Measurements from ENCODE around the gene TOGARAM1. TPM values are rescaled to one million over a fixed set of nuclear protein-coding genes. Genes with fewer than 3 reads are reported as not detected.
A peak's percentile ranks its signal among the peaks of the same experiment; 100 is the strongest.

The TOGARAM1 gene
- total RNA-seq, 1 donor, result 27.1 TPM

GRCh38 chr14:44962334-44963043, 499 bp downstream of the TOGARAM1 start:
- Histone ChIP-seq H3K27me3 (ENCODE audit: insufficient read depth, low read length) (no peaks in the 10 kb centered on the region), H3K27ac (ENCODE audit: low read depth, low read length) (peak overlapping the region; percentile 93), H4K20me1 (ENCODE audit: insufficient read depth, low read length) (peaks cover 30% of the 10 kb centered on the region), H3K9me3 (ENCODE audit: low read depth, low read length) (no peaks in the 10 kb centered on the region), H3K4me1 (ENCODE audit: insufficient read depth, low read length) (peaks cover 14% of the 10 kb centered on the region), H3K36me3 (ENCODE audit: insufficient read depth, low read length) (no peaks in the 10 kb centered on the region), H3K79me2 (ENCODE audit: insufficient read depth, low read length) (peaks cover 93% of the 10 kb centered on the region), H3K4me3 (ENCODE audit: insufficient read depth, low read length) (peak overlapping the region; percentile 92), H3K4me2 (ENCODE audit: insufficient read depth, low read length) (peak overlapping the region; percentile 96), H2AFZ (ENCODE audit: low read length) (peak overlapping the region; percentile 97)
- DNase-seq (ENCODE audit: insufficient read length, low spot score, missing footprints), result peak; percentile 60
- TF ChIP-seq, protein P1, sequence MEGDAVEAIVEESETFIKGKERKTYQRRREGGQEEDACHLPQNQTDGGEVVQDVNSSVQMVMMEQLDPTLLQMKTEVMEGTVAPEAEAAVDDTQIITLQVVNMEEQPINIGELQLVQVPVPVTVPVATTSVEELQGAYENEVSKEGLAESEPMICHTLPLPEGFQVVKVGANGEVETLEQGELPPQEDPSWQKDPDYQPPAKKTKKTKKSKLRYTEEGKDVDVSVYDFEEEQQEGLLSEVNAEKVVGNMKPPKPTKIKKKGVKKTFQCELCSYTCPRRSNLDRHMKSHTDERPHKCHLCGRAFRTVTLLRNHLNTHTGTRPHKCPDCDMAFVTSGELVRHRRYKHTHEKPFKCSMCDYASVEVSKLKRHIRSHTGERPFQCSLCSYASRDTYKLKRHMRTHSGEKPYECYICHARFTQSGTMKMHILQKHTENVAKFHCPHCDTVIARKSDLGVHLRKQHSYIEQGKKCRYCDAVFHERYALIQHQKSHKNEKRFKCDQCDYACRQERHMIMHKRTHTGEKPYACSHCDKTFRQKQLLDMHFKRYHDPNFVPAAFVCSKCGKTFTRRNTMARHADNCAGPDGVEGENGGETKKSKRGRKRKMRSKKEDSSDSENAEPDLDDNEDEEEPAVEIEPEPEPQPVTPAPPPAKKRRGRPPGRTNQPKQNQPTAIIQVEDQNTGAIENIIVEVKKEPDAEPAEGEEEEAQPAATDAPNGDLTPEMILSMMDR (IDR thresholded peaks at IDR 0.05; ENCODE audit: extremely low read depth, low read depth, low read length), result no peak

DNA sequence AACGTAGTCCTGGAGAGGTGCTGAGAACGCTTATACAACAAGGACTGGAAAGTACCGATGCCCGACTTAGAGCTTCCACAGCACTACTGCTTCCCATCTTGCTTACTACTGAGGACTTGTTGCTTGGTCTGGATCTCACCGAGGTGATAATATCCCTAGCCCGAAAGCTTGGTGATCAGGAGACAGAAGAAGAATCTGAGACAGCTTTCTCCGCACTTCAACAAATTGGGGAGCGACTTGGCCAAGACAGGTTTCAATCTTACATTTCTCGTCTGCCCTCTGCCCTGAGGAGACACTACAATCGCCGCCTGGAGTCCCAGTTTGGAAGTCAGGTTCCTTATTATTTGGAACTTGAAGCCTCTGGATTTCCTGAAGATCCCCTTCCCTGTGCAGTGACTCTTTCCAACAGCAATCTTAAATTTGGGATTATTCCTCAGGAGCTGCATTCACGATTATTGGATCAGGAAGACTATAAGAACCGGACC, 1.1 kb downstream of the TOGARAM1 start:
- Histone ChIP-seq H3K27ac (ENCODE audit: low read depth, low read length) (peak overlapping the region; percentile 93), H3K4me3 (ENCODE audit: insufficient read depth, low read length) (peak overlapping the region; percentile 92), H3K9me3 (ENCODE audit: low read depth, low read length) (no peaks in the 10 kb centered on the region), H3K4me1 (ENCODE audit: insufficient read depth, low read length) (peaks cover 14% of the 10 kb centered on the region), H3K36me3 (ENCODE audit: insufficient read depth, low read length) (no peaks in the 10 kb centered on the region), H3K79me2 (ENCODE audit: insufficient read depth, low read length) (peaks cover 92% of the 10 kb centered on the region), H3K4me2 (ENCODE audit: insufficient read depth, low read length) (peak overlapping the region; percentile 96), H4K20me1 (ENCODE audit: insufficient read depth, low read length) (peaks cover 29% of the 10 kb centered on the region), H3K27me3 (ENCODE audit: insufficient read depth, low read length) (no peaks in the 10 kb centered on the region), H2AFZ (ENCODE audit: low read length) (peak overlapping the region; percentile 97)
- TF ChIP-seq, protein P1 (IDR thresholded peaks at IDR 0.05; ENCODE audit: extremely low read depth, low read depth, low read length), result no peak
- DNase-seq (ENCODE audit: insufficient read length, low spot score, missing footprints), result no peak

- H2AFZ ChIP-seq (ENCODE audit: low read length), result no peak overlapping the region
- no peaks in the 10 kb centered on the region for H3K36me3 ChIP-seq (ENCODE audit: insufficient read depth, low read length)
- H3K4me2 ChIP-seq (ENCODE audit: insufficient read depth, low read length), result peak overlapping the region; percentile 96
- peaks cover 25% of the 10 kb centered on the region for H4K20me1 ChIP-seq (ENCODE audit: insufficient read depth, low read length)
- H3K9me3 ChIP-seq (ENCODE audit: low read depth, low read length), result no peaks in the 10 kb centered on the region
- no peaks in the 10 kb centered on the region for H3K27me3 ChIP-seq (ENCODE audit: insufficient read depth, low read length)
- peak overlapping the region; percentile 92 for H3K4me3 ChIP-seq (ENCODE audit: insufficient read depth, low read length)
- peaks cover 14% of the 10 kb centered on the region for H3K4me1 ChIP-seq (ENCODE audit: insufficient read depth, low read length)
- TF ChIP-seq, protein P1 (IDR thresholded peaks at IDR 0.05; ENCODE audit: extremely low read depth, low read depth, low read length), result no peak
- no peak for DNase-seq (ENCODE audit: insufficient read length, low spot score, missing footprints)
- peak overlapping the region; percentile 2 for H3K27ac ChIP-seq (ENCODE audit: low read depth, low read length)
- H3K79me2 ChIP-seq (ENCODE audit: insufficient read depth, low read length), result peaks cover 92% of the 10 kb centered on the region
These were observed 1.9 kb downstream of the TOGARAM1 start for GRCh38 chr14:44963775-44964380.

Measured in osteoblast (primary cell).